Measurements from ENCODE around the gene FRMD1. TPM values are rescaled to one million over a fixed set of nuclear protein-coding genes. Genes with fewer than 3 reads are reported as not detected.

The FRMD1 gene
- total RNA-seq, 4 donors from 2014 or later: 9.9 to 14.4 (median 12.5) TPM

- TF ChIP-seq EP300 (IDR thresholded peaks at IDR 0.05) (no peak), POLR2A (IDR thresholded peaks at IDR 0.05) (no peak), CTCF (IDR thresholded peaks at IDR 0.05) (no peak)
- H3K4me1 ChIP-seq: no peaks in the 10 kb centered on the region
- no peaks in the 10 kb centered on the region for H3K36me3 ChIP-seq
- peaks cover 0 to 33% (median 5%) of the 10 kb centered on the region in 4 donors for H3K9me3 ChIP-seq
- 89 to 91% methylated on average over 15 to 16 of the region's 21 CpGs for WGBS, 2 donors
- no peak for DNase-seq (ENCODE audit: low spot score in 2 of 2)
- no peaks in the 10 kb centered on the region for H3K27me3 ChIP-seq
- H3K27ac ChIP-seq: no peak overlapping the region
- H3K4me3 ChIP-seq: no peak overlapping the region
These were observed 35.1 kb downstream of the FRMD1 start for GRCh38 chr6:168043848-168044415.

- no peaks in the 10 kb centered on the region for H3K4me1 ChIP-seq
- WGBS, 2 donors: 97% methylated on average over 12 to 16 of the region's 17 CpGs
- DNase-seq (ENCODE audit: low spot score in 2 of 2): no peak
- H3K27ac ChIP-seq: no peak overlapping the region
- H3K27me3 ChIP-seq: no peaks in the 10 kb centered on the region
- H3K4me3 ChIP-seq: no peak overlapping the region
- TF ChIP-seq CTCF (IDR thresholded peaks at IDR 0.05) (no peak), POLR2A (IDR thresholded peaks at IDR 0.05) (no peak), EP300 (IDR thresholded peaks at IDR 0.05) (no peak)
- peaks cover 0 to 37% (median 5%) of the 10 kb centered on the region in 4 donors for H3K9me3 ChIP-seq
- H3K36me3 ChIP-seq: no peaks in the 10 kb centered on the region
These were observed 35.7 kb downstream of the FRMD1 start for GRCh38 chr6:168043193-168043847.

- peak in 1 of 2 donors; percentile 9 for DNase-seq (ENCODE audit: low spot score in 2 of 2)
- H3K27me3 ChIP-seq: no peaks in the 10 kb centered on the region
- TF ChIP-seq CTCF (IDR thresholded peaks at IDR 0.05) (no peak), POLR2A (IDR thresholded peaks at IDR 0.05) (no peak), EP300 (IDR thresholded peaks at IDR 0.05) (no peak)
- H3K4me1 ChIP-seq: no peaks in the 10 kb centered on the region
- H3K36me3 ChIP-seq: no peaks in the 10 kb centered on the region
- H3K9me3 ChIP-seq: peaks cover 0 to 37% (median 5%) of the 10 kb centered on the region in 4 donors
- WGBS, 2 donors: 95 to 97% methylated on average over 25 to 29 of the region's 29 CpGs
- no peak overlapping the region for H3K27ac ChIP-seq
- no peak overlapping the region for H3K4me3 ChIP-seq
These were observed 36.4 kb downstream of the FRMD1 start for GRCh38 chr6:168042426-168043192.

- peaks cover 0 to 37% (median 5%) of the 10 kb centered on the region in 4 donors for H3K9me3 ChIP-seq
- no peaks in the 10 kb centered on the region for H3K4me1 ChIP-seq
- no peak overlapping the region for H3K4me3 ChIP-seq
- H3K27me3 ChIP-seq: no peaks in the 10 kb centered on the region
- WGBS, 2 donors: 93 to 98% methylated on average over 6 to 15 of the region's 15 CpGs
- no peaks in the 10 kb centered on the region for H3K36me3 ChIP-seq
- DNase-seq (ENCODE audit: low spot score in 2 of 2): no peak
- TF ChIP-seq EP300 (IDR thresholded peaks at IDR 0.05) (no peak), POLR2A (IDR thresholded peaks at IDR 0.05) (no peak), CTCF (IDR thresholded peaks at IDR 0.05) (no peak)
- no peak overlapping the region for H3K27ac ChIP-seq
These were observed 37.1 kb downstream of the FRMD1 start for GRCh38 chr6:168041928-168042327.
